Calu3 (cell line): Measurements from ENCODE around the gene BTNL2. TPM values are rescaled to one million over a fixed set of nuclear protein-coding genes. Genes with fewer than 3 reads are reported as not detected.

ENCODE experiments used
- BruUV-seq: library from RNA; stranded (reverse); fragments of 400-500 nt; replicated peaks from 2 replicates; lab custom pipeline; 2021; lab: Mats Ljungman, UMichigan
- CTCF ChIA-PET: fragments of 300-600 bp; sonication (Branson Sonifier 250); formaldehyde crosslinking; loops from one replicate; lab custom pipeline; 2022; ENCODE audit warnings: antibody characterized with exemption; lab: Charles Lee
- DNase-seq: peaks from one replicate; pipeline ENCODE4 v3.0.0; 2022
- H3K27ac Mint-ChIP-seq: one replicate; pipeline ENCODE4 v1.8.0; 2022; ENCODE audit warnings: mixed read lengths; ENCODE audit not compliant: unreplicated experiment
- H3K27me3 Mint-ChIP-seq: one replicate; pipeline ENCODE4 v1.8.0; 2022; ENCODE audit warnings: mixed read lengths; ENCODE audit not compliant: unreplicated experiment
- H3K36me3 Mint-ChIP-seq: one replicate; pipeline ENCODE4 v1.8.0; 2022; ENCODE audit warnings: mild to moderate bottlenecking, moderate library complexity, mixed read lengths; ENCODE audit not compliant: insufficient read depth, unreplicated experiment
- H3K4me1 Mint-ChIP-seq: one replicate; pipeline ENCODE4 v1.8.0; 2022; ENCODE audit warnings: mild to moderate bottlenecking, low read depth, mixed read lengths; ENCODE audit not compliant: unreplicated experiment
- H3K4me3 Mint-ChIP-seq: one replicate; pipeline ENCODE4 v1.8.0; 2022; ENCODE audit warnings: mild to moderate bottlenecking, low read depth, moderate library complexity, mixed read lengths; ENCODE audit not compliant: unreplicated experiment
- H3K9me3 Mint-ChIP-seq: one replicate; pipeline ENCODE4 v1.8.0; 2022; ENCODE audit warnings: low read depth, mixed read lengths; ENCODE audit not compliant: unreplicated experiment
- CTCF ChIP-seq: fragments of 200-600 bp; IDR thresholded peaks from one replicate; pipeline ENCODE4 v1.8.0; 2022; ENCODE audit warnings: antibody characterized with exemption; ENCODE audit not compliant: unreplicated experiment
- intact Hi-C: fragments of 100-400 bp; cut with micrococcal nuclease; formaldehyde crosslinking; loops from one replicate; pipeline ENCODE4 v1.10.0; 2022; ENCODE audit not compliant: unreplicated experiment
- total RNA-seq: library from RNA; stranded (reverse); gene quantifications from 2 replicates; pipeline ENCODE4 v1.2.3, GENCODE V29; 2022

The BTNL2 gene
- total RNA-seq, 1 experiment from 2014 or later, result not detected

DNA sequence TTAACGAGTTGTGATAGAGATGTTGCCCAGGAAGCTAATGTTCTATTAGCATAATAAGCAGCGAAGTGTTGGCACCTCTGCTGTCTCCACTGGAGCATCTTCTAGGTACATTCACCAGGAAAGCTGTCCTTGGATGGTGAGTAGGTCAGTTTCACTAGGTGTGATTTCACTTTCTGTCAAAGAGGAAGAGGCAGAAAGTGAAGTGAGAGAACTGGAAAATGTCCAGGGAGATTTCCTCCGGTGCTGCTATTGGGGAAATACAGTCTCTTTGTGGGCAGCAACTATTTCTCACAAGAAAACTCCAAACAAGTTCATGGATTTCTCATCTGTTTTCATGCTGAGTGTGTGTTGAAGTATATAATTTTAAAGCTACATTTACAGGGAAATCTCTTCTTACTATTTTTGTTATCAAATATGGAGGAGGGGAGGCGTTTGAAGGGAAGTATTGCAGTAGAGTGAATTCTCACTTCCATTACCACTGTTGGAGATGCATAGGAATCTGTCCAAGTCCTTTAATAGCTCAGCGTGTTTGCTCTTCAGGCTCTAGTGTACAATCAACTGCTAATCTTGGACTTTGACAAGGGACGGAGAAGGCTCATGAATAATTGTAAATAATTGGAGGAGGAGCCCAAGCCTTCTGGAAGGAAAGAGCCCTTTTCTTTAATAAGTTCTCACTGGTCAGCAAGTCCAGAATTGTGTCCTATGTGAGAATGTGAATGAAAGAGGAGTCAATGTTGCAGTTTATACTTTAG is 19.2 kb downstream of the BTNL2 start:
- no peak for TF ChIP-seq CTCF
- Mint-ChIP-seq H3K27me3 (peaks cover 52% of the 10 kb centered on the region), H3K27ac (no peak overlapping the region), H3K4me3 (no peak overlapping the region), H3K9me3 (no peaks in the 10 kb centered on the region), H3K4me1 (peaks cover 12% of the 10 kb centered on the region), H3K36me3 (no peaks in the 10 kb centered on the region)
- no TSS peak for BruUV-seq
- DNase-seq, result no peak
- CTCF ChIA-PET, result interaction anchor here (0.8 kb wide), 1 partner anchor 10 kb away, joined by 3 read pairs; no protein-coding TSS in a partner anchor
- intact Hi-C loops, result no loop called here

- Mint-ChIP-seq H3K27me3 (peaks cover 45% of the 10 kb centered on the region), H3K36me3 (no peaks in the 10 kb centered on the region), H3K4me1 (peaks cover 18% of the 10 kb centered on the region), H3K9me3 (no peaks in the 10 kb centered on the region), H3K27ac (no peak overlapping the region), H3K4me3 (no peak overlapping the region)
- TF ChIP-seq CTCF, result no peak
- CTCF ChIA-PET, result no interaction called here
- BruUV-seq, result no TSS peak
- intact Hi-C loops, result no loop called here
- DNase-seq, result no peak
Observed at GRCh38 chr6:32386040-32386439, 20.9 kb downstream of the BTNL2 start.

DNA sequence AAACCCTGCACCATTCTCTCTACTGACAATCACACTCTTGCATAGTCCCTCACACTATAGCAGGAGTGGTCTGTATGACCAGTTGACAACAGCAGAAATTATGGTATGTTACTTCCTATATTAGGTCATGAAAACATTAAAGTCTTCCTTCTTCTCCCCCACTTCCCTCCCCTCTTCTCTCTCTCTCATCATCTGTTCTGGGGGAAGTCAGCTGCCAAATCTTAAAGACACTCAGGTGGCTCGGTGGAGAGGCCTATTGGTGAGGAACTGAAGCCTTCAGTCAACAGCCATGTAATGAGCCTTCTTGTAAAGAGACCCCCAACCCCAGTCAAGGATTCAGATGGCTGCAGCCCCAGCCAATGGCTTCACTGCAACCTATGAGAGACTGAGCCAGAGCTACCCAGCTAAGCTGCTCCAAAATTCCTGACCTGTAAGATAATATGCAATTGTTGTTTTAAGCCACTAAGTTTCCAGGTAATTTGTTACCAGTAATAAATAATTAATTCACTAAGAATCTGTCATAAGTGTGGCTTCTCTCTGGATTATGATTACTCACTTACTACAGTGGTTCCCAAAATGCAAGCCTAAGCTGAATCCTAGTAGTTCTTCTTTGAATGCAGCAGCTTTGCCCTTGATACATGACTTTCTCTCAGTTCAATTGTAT is 24.1 kb downstream of the BTNL2 start:
- TF ChIP-seq CTCF, result no peak
- DNase-seq, result no peak
- CTCF ChIA-PET, result interaction anchor here (1.0 to 1.5 kb wide), 2 partner anchors 9 to 18 kb away, joined by 3 to 6 read pairs; no protein-coding TSS in a partner anchor
- Mint-ChIP-seq H3K4me3 (no peak overlapping the region), H3K4me1 (peaks cover 19% of the 10 kb centered on the region), H3K27me3 (peaks cover 22% of the 10 kb centered on the region), H3K27ac (no peak overlapping the region), H3K36me3 (no peaks in the 10 kb centered on the region), H3K9me3 (no peaks in the 10 kb centered on the region)
- intact Hi-C loops, result no loop called here
- BruUV-seq, result no TSS peak

GRCh38 chr6:32379545-32379944 is 27.4 kb downstream of the BTNL2 start:
- Mint-ChIP-seq H3K27me3 (no peaks in the 10 kb centered on the region), H3K9me3 (no peaks in the 10 kb centered on the region), H3K4me3 (no peak overlapping the region), H3K27ac (no peak overlapping the region), H3K4me1 (peaks cover 45% of the 10 kb centered on the region), H3K36me3 (no peaks in the 10 kb centered on the region)
- no peak for DNase-seq
- CTCF ChIA-PET, result no interaction called here
- intact Hi-C loops, result no loop called here
- TF ChIP-seq CTCF, result no peak
- no TSS peak for BruUV-seq
